ENCODE results near the gene INPP4B. TPM values are rescaled to one million over a fixed set of nuclear protein-coding genes. Genes with fewer than 3 reads are reported as not detected.

Gene INPP4B
- 10 to 100 TPM; 42.9 to 44.0 TPM for total RNA-seq

- ChIA-PET POLR2A (no interaction called here), CTCF (no interaction called here)
Observed at GRCh38 chr4:142846108-142846728, at the start of gene INPP4B. TSS of gene INPP4B (minus strand) at chr4:142846301.

- ChIA-PET CTCF (no interaction called here), POLR2A (no interaction called here)
Observed at GRCh38 chr4:142893012-142893411, 46.9 kb upstream of the INPP4B start.

DNA sequence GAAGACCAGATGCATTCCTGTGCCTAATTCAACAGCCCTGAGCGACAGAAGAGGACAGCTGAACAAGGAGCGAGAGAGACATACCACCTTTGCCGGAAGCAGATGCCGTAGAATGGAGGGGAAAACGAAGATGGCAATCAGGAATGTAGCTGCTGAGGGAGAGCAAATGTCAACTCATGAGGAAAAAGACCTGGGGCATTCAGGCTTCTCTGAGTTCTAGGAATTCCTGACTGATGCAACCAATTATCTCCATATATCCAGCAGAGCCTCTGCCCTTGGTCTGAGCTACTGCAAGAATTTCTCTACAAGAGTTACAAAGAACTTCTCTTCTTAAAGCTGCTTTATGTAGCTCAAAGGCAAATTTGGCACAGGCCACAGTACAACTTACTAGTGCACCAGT is 40.5 kb upstream of the INPP4B start:
- ChIA-PET CTCF (no interaction called here), POLR2A (no interaction called here)

DNA sequence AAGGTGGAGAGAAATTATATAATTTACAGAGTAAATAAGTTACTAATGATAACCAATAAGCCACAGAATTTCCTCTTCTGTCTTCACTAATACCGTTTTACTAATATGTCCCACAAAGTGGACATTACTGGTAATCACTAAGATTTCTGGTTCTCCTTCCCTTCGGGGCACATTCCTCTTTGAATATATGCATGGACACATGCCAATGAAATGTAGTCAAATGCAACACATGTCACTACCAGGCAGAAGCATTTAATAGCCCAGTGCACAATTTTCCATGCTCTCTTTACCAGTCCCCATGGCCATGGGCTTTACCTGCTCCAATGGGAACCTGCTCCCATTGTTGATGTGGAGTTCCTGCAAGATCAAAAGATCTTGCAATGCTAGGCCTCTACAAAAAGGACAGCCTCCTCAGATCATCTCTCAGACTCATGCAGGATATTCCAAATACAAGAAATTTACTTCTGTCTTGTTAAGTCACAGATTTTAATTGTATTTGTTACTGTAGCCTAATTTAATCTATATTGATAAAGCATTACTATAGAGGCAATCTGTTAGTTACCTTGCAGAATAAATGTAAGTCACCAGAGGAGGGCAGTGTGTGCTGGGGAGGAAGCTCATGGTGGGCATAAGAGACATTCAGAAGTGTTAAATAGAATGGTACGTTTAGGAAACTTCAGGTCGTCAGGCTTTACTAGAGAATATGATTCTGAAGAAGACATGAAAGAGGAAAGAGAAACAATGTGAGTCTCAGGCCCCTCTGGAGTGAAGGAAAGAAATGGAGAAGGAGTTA is 37.1 kb upstream of the INPP4B start:
- POLR2A ChIA-PET: no interaction called here
- CTCF ChIA-PET: no interaction called here

GRCh38 chr4:142882159-142882558 is 36.1 kb upstream of the INPP4B start:
- ChIA-PET POLR2A (no interaction called here), CTCF (no interaction called here)

- CTCF ChIA-PET: no interaction called here
- POLR2A ChIA-PET: no interaction called here
Observed at GRCh38 chr4:142881331-142881730, 35.2 kb upstream of the INPP4B start.

DNA sequence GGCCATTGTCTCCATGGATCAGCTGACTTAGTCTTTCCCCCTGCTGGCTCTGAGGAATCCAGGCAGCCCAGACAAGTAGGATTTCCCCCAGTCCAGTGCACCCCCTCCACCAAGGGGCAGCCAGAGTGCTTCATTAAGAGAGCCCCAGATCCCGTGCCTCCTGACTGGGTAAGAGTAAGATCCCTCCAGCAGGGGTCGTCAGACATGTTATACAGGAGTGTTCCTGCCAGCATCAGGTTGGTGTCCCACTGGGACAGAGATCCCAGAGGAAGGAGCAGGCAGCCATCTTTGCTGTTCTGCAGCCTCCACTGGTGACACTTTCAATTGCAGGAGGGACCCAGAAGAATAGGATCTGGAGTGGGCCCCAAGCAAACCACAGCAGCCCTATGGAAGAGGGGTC is 29.0 kb upstream of the INPP4B start:
- ChIA-PET CTCF (no interaction called here), POLR2A (no interaction called here)

GRCh38 chr4:142874684-142875083 is 28.6 kb upstream of the INPP4B start:
- POLR2A ChIA-PET: no interaction called here

DNA sequence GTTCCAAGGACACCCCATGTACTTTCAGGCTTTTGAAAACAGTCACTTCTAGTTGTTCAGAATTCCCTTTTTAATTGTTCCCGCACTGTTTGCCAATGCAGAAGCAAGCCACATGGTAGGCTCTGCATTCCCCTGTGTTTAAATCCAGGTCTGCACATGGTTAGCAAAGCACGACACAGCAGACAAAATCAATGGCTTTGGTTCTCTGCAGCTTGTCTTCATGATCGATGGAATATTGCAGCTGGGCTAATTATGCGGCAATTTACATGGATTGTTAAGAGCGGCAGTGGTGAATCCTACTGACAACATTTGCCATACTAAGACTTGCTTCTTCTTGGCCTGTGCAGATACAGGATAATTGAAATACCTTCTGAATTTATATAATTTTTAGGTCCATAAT is 20.6 kb upstream of the INPP4B start:
- ChIA-PET CTCF (no interaction called here), POLR2A (no interaction called here)

More at GRCh38 chr4:142874684-142875083, 28.6 kb upstream of the INPP4B start:
- CTCF ChIA-PET: no interaction called here

- POLR2A ChIA-PET: no interaction called here
- CTCF ChIA-PET: no interaction called here
Observed at GRCh38 chr4:142861351-142861750, 15.2 kb upstream of the INPP4B start.

GRCh38 chr4:142858965-142859364 is 12.9 kb upstream of the INPP4B start:
- CTCF ChIA-PET: no interaction called here
- POLR2A ChIA-PET: no interaction called here

DNA sequence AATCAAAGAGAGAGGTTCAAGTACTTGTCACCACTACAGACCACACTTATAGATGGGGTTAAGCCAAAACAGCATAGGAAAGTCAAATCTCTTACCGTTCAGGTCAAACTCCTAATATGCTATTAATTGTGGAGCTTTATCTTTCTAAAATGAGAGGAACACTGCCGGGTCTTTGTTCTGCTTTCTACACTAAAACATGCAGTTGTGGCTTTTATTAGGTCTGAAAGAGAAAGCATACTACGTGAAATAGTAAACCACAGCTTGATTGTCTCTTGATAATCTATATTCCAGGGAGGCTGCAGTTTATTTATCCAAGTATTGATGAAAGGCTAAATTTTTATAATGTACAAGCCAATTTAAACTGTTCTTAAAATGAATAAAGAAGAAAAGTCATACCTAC is 12.3 kb upstream of the INPP4B start:
- POLR2A ChIA-PET: no interaction called here
- CTCF ChIA-PET: no interaction called here

DNA sequence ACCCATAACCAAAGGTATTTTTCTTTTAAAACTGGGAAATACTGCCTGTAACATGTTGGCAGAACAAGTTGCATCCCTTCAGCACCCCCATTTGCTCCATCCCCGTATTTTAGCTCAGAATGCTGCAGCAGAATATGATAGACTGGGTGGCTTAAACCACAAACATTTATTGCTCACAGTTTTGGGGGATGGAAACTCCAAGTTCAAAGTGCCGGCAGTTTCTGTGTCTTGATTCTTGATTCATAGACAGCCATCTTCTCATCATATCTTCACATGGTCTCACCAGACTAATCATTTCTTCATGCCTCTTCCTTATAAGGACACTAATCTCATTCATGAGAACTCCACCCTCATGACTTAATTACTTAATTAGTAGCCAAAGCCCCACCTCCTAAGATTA is 10.5 kb upstream of the INPP4B start:
- CTCF ChIA-PET: no interaction called here
- POLR2A ChIA-PET: no interaction called here

DNA sequence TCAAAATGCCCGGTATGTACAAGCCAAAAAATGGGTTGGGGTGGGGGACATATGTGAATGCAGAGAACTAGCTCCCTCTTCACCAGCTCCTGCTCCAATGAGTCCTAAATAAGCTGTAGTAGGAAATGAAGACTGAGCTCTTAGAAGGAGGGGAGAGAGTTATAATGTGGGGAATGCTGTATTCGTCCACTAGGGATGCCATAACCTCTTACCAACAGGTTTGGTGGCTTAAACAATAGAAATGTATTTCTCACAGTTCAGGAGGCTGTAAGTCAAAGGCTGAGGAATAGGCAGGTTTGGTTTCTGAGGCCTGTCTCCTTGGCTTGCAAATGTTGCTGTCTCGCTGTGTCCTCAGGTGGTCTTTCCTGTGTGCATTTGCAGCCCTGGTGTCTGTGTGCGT is 4.4 kb upstream of the INPP4B start:
- CTCF ChIA-PET: no interaction called here

GRCh38 chr4:142846729-142847596 is 862 bp upstream of the INPP4B start:
- POLR2A ChIA-PET: no interaction called here
- CTCF ChIA-PET: interaction anchor here (1.2 kb wide), 1 partner anchor 556 kb away, joined by 5 read pairs; no protein-coding TSS in a partner anchor

More for the DNA sequence above, 4.4 kb upstream of the INPP4B start:
- POLR2A ChIA-PET: no interaction called here

DNA sequence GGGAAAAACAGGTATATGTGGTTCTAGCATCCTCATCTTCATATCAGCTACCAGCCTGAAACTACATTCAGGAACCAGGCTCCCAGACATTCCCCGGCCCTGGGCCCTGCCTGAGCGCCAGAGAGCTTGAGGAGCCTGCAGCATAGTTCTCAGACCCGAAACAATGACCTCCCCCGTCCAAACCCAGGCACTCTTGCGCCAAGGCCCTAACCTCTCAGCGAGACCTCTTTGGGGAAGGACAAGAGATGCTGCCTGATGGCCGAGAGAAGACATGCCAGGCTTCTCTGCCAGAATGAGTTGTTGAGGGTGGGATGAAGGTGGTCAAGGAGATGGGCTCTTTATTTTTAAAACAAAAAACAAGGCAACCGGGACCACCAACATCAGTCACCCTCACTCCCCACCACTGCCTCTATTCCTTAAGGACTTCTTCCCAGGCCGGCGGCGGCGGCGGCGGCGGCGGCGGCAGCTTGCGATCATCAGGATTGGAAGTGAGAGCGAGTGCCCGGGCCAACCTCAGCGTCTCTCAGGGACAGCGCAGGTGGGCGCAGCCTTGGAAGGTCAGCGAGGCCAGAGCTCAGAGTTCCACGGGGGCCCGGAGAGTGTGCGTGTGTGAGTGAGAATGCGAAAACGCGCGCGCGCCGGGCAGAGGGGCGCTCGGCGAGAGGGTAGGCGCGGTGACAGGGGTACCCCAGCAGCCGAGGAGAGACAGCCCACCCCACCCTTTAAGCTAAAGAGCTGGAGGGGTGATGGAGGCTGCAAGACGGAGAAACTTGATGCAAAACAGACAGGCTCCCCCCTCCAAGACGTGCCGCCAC is 601 bp downstream of the INPP4B start:
- POLR2A ChIA-PET: no interaction called here
- CTCF ChIA-PET: no interaction called here

DNA sequence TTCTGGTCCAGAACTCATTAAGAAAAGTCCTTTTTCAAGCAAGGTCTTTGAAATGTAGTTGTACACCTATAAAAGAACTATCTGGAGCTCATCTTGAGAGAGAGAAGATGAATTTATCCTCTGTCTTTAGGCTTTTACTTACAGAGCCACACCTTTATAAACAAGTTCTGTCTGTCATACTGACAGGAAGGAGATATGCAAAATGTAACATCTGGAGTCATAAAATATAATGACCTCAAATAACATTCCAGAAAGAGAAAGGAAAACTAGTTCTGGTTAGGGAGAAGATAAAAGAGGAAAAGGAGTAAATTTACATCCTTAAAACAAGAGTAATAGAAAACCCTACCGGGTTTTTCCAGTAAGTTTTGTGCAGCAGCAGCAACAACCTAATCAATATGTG is 1.3 kb downstream of the INPP4B start:
- POLR2A ChIA-PET: no interaction called here
- CTCF ChIA-PET: no interaction called here

- POLR2A ChIA-PET: no interaction called here
- CTCF ChIA-PET: no interaction called here
Observed at GRCh38 chr4:142840516-142841123, 5.5 kb downstream of the INPP4B start.

- ChIA-PET CTCF (no interaction called here), POLR2A (no interaction called here)
Observed at GRCh38 chr4:142838778-142839177, 7.3 kb downstream of the INPP4B start.

DNA sequence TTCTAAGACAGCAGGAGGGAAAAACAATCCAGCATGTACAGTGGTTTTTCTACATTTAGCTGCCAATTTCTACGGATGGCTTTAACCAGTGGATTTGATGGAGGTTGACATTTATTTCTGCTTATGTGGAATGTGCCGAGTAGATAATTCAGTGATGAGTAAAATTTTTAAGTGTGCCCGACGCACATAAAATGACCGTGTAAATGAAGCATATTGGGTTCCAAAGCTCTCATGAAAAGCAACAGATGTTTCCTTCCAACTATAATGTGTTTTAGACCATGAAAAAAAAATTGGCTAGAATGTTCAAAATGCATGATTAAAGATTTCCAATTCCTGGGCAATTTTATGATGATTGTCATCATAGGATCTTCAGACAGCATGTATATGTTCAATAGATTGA is 14.1 kb downstream of the INPP4B start:
- POLR2A ChIA-PET: no interaction called here
- CTCF ChIA-PET: no interaction called here

Measured in activated CD8-positive, alpha-beta memory T cell treated with anti-CD3 and anti-CD28 coated beads for 36 hours (primary cell).